Osteocyte (in vitro differentiated cells): ENCODE data around the gene LRRC4C. TPM values are rescaled to one million over a fixed set of nuclear protein-coding genes. Genes with fewer than 3 reads are reported as not detected.
A peak's percentile ranks its signal among the peaks of the same experiment; 100 is the strongest.

Experiments
- DNase-seq: peaks from one replicate; pipeline ENCODE4 v3.0.0; 2021; ENCODE audit warnings: mixed read lengths; ENCODE audit not compliant: unreplicated experiment; ENCODE audit errors: extremely low spot score
- H3K27ac Mint-ChIP-seq: one replicate; pipeline ENCODE4 v1.8.0; 2021; ENCODE audit warnings: mild to moderate bottlenecking, mixed read lengths; ENCODE audit not compliant: unreplicated experiment
- H3K27me3 Mint-ChIP-seq: one replicate; pipeline ENCODE4 v1.8.0; 2021; ENCODE audit warnings: mixed read lengths; ENCODE audit not compliant: unreplicated experiment
- H3K36me3 Mint-ChIP-seq: one replicate; pipeline ENCODE4 v1.8.0; 2021; ENCODE audit warnings: mixed read lengths; ENCODE audit not compliant: unreplicated experiment
- H3K4me1 Mint-ChIP-seq: one replicate; pipeline ENCODE4 v1.8.0; 2021; ENCODE audit warnings: mixed read lengths; ENCODE audit not compliant: unreplicated experiment
- H3K4me3 Mint-ChIP-seq: one replicate; pipeline ENCODE4 v1.8.0; 2021; ENCODE audit warnings: mild to moderate bottlenecking, moderate library complexity, mixed read lengths; ENCODE audit not compliant: unreplicated experiment
- H3K9me3 Mint-ChIP-seq: one replicate; pipeline ENCODE4 v1.8.0; 2021; ENCODE audit warnings: mixed read lengths; ENCODE audit not compliant: unreplicated experiment
- long read RNA-seq: library from polyadenylated mRNA; unstranded; transcript quantifications from one replicate; pipeline ENCODE4 v2.0.0, GENCODE V29; 2021
- total RNA-seq: library from RNA; stranded (reverse); gene quantifications from 2 replicates; pipeline ENCODE4 v1.2.1, GENCODE V29; 2021
- TF ChIP-seq, protein P1 (sequence below): fragments of 200-600 bp; sonication (generic); IDR thresholded peaks from 2 replicates; pipeline ENCODE4 v1.5.0; 2021; ENCODE audit warnings: antibody characterized with exemption, mild to moderate bottlenecking, moderate library complexity

LRRC4C gene
- total RNA-seq: 0.16 TPM in 2 replicates
- long read RNA-seq, partial matches to known transcripts: 0 of 1 reads
- long read RNA-seq, other reads (novel, unspliced or antisense): 1 of 1 reads

DNA sequence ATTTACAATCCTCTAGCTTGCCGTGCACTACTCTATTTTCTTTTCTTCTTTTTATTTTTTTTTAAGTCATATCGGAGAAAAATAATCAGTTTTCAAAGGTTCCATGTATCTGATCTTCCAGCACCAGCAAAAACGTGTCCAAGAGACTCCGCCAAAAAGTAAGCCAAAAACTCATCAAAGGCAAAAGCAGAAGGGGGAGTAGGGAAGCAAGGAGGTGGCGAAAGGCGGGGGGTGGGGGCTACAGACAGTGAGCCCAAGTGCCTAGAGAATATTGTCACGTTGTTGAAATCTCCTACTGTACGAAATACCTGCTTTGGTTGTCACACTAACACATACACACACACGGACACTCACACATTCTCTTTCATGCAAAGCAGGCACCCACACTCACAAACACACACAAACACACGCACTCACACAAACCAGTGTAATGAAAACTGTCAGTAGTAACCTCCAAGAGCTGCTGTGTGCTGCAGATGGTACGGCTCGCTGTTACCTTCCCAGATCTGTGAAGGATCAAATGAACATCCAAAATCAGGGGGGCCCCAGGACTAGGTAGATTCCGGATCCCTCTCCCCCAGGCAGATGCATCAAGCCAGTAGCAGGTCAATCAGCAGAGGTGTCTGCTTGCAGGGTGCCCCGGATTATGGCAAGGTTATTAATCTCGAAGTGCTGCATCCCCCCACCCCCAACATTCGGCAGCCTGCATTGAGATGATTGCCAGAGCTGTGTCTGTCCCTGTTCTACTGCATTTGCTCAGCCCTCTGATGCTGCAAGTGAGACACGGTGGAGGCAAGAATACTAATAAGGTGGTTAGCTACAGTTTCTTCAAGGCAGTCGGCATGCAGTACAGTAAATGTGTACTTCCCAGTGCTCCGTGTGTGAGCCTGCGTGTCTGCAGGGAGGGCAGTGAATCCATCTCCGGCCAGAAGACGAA lies at the start of gene LRRC4C:
LRRC4C (minus strand) TSS at position 188 of the 937 bp plus-strand sequence.
- no peak within 1 kb of the TSS for H3K4me3 Mint-ChIP-seq
- peaks cover 4% of the 10 kb centered on the region for H3K9me3 Mint-ChIP-seq
- H3K4me1 Mint-ChIP-seq: no peaks in the 10 kb centered on the region
- TF ChIP-seq, protein P1, sequence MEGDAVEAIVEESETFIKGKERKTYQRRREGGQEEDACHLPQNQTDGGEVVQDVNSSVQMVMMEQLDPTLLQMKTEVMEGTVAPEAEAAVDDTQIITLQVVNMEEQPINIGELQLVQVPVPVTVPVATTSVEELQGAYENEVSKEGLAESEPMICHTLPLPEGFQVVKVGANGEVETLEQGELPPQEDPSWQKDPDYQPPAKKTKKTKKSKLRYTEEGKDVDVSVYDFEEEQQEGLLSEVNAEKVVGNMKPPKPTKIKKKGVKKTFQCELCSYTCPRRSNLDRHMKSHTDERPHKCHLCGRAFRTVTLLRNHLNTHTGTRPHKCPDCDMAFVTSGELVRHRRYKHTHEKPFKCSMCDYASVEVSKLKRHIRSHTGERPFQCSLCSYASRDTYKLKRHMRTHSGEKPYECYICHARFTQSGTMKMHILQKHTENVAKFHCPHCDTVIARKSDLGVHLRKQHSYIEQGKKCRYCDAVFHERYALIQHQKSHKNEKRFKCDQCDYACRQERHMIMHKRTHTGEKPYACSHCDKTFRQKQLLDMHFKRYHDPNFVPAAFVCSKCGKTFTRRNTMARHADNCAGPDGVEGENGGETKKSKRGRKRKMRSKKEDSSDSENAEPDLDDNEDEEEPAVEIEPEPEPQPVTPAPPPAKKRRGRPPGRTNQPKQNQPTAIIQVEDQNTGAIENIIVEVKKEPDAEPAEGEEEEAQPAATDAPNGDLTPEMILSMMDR: no peak
- no peak for DNase-seq
- no peaks in the 10 kb centered on the region for H3K27me3 Mint-ChIP-seq
- no peak within 1 kb of the TSS for H3K27ac Mint-ChIP-seq
- no peaks in the 10 kb centered on the region for H3K36me3 Mint-ChIP-seq

DNA sequence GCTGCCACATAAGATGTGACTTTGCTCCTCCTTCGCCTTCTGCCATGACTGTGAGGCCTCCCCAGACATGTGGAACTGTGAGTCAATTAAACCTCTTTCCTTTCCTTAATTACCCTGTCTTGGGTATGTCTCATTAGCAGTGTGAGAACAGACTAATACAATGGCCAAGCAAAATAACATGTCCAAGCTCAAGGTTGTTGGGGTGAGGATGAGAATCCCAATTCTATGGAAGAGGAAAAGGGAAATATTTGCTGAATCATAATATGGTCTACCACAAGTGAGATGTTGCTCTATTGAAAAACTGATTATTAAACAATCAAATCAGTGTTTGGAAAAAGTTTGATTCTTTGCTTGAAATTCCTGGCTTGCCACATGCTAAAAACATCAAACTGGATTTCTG lies 48.7 kb upstream of the LRRC4C start:
- H3K27ac Mint-ChIP-seq: no peak overlapping the region
- no peak overlapping the region for H3K4me3 Mint-ChIP-seq
- no peak for DNase-seq
- H3K4me1 Mint-ChIP-seq: no peaks in the 10 kb centered on the region
- TF ChIP-seq, protein P1: no peak
- H3K9me3 Mint-ChIP-seq: peaks cover 15% of the 10 kb centered on the region
- no peaks in the 10 kb centered on the region for H3K27me3 Mint-ChIP-seq
- H3K36me3 Mint-ChIP-seq: no peaks in the 10 kb centered on the region

- peaks cover 6% of the 10 kb centered on the region for H3K9me3 Mint-ChIP-seq
- DNase-seq: no peak
- no peak overlapping the region for H3K4me3 Mint-ChIP-seq
- no peaks in the 10 kb centered on the region for H3K4me1 Mint-ChIP-seq
- TF ChIP-seq, protein P1: no peak
- H3K27me3 Mint-ChIP-seq: no peaks in the 10 kb centered on the region
- H3K36me3 Mint-ChIP-seq: no peaks in the 10 kb centered on the region
- H3K27ac Mint-ChIP-seq: no peak overlapping the region
These were observed 40.0 kb upstream of the LRRC4C start for GRCh38 chr11:41499429-41499828.

- no peaks in the 10 kb centered on the region for H3K36me3 Mint-ChIP-seq
- TF ChIP-seq, protein P1: peak; percentile 35
- no peaks in the 10 kb centered on the region for H3K4me1 Mint-ChIP-seq
- H3K9me3 Mint-ChIP-seq: peaks cover under 1% of the 10 kb centered on the region
- no peaks in the 10 kb centered on the region for H3K27me3 Mint-ChIP-seq
- H3K27ac Mint-ChIP-seq: no peak overlapping the region
- no peak for DNase-seq
- no peak overlapping the region for H3K4me3 Mint-ChIP-seq
These were observed 39.3 kb upstream of the LRRC4C start for GRCh38 chr11:41498726-41499125.

GRCh38 chr11:41497974-41498373 lies 38.5 kb upstream of the LRRC4C start:
- DNase-seq: no peak
- H3K36me3 Mint-ChIP-seq: no peaks in the 10 kb centered on the region
- no peaks in the 10 kb centered on the region for H3K4me1 Mint-ChIP-seq
- H3K27ac Mint-ChIP-seq: no peak overlapping the region
- TF ChIP-seq, protein P1: no peak
- no peak overlapping the region for H3K4me3 Mint-ChIP-seq
- no peaks in the 10 kb centered on the region for H3K9me3 Mint-ChIP-seq
- H3K27me3 Mint-ChIP-seq: no peaks in the 10 kb centered on the region
